ENCODE measurements around the gene SUMO2. TPM values are rescaled to one million over a fixed set of nuclear protein-coding genes. Genes with fewer than 3 reads are reported as not detected.

SUMO2 gene
- total and polyA plus RNA-seq, 10 of the 15 experiments (the other 5 are each of a cell fraction or from before 2014, with no cell fraction given), result 163 to 803 (median 555) TPM

GRCh38 chr17:75130059-75130631 lies 52.6 kb downstream of the SUMO2 start:
- 0 out of 2 replicates have a peak, but pooled peaks have one; percentile 9 for TF ChIP-seq POLR2A (IDR thresholded peaks at IDR 0.05; ENCODE audit: low read depth, low read length)
- TF ChIP-seq RCOR1 (conservative IDR thresholded peaks at IDR 0.05; ENCODE audit: low read depth, low read length), result no peak
- ATAC-seq, result no peak
- ChIA-PET POLR2A (interaction anchor here (1.0 to 6.2 kb wide), 5 partner anchors 14 to 57 kb away, joined by 3 to 53 read pairs (median 3); partner anchors contain the start of gene ARMC7), RAD21 (ENCODE audit: unreplicated experiment) (interaction anchor here (1.0 to 4.7 kb wide), 7 partner anchors 16 to 169 kb away, joined by 3 to 70 read pairs (median 5); no protein-coding TSS in a partner anchor), SMC1A (ENCODE audit: uncharacterized antibody, unreplicated experiment) (interaction anchor here (0.7 to 6.1 kb wide), 5 partner anchors 15 to 170 kb away, joined by 3 to 77 read pairs (median 3); no protein-coding TSS in a partner anchor), CTCF (interaction anchor here (0.9 to 9.3 kb wide), 12 partner anchors 15 to 169 kb away, joined by 3 to 167 read pairs (median 4); no protein-coding TSS in a partner anchor)
- Histone ChIP-seq H3K27ac (ENCODE audit: control insufficient read depth, insufficient read depth) (peak overlapping the region; percentile 82), H3K27me3 (replicated peaks in 1 of 2; ENCODE audit: control insufficient read depth in 2 of 2, insufficient read depth in 2 of 2, low read length in 1 of 2) (no peaks in the 10 kb centered on the region), H4K20me1 (ENCODE audit: control insufficient read depth, insufficient read depth) (no peaks in the 10 kb centered on the region), H3K36me3 (ENCODE audit: control insufficient read depth in 2 of 2, insufficient read depth in 2 of 2, low read length in 1 of 2) (peaks cover 3 to 4% of the 10 kb centered on the region in 2 experiments; a peak in 3 of 4 replicates), H3K4me3 (peak overlapping the region; percentile 74), H3K9ac (ENCODE audit: control insufficient read depth, insufficient read depth, low read length) (peak overlapping the region; percentile 75), H3K9me3 (replicated peaks; ENCODE audit: control insufficient read depth, insufficient read depth, low read length) (no peaks in the 10 kb centered on the region), H2AFZ (ENCODE audit: control insufficient read depth, low read depth, low read length) (no peak overlapping the region), H3K4me2 (ENCODE audit: control insufficient read depth, insufficient read depth) (peak overlapping the region; percentile 94), H3K4me1 (ENCODE audit: control insufficient read depth, insufficient read depth, low read length) (peaks cover 24% of the 10 kb centered on the region), H3K79me2 (ENCODE audit: control insufficient read depth, insufficient read depth, low read length) (peaks cover 21% of the 10 kb centered on the region)
- no peak for DNase-seq (ENCODE audit: low read depth, low spot score)
- no TSS peak for BruUV-seq (replicated peaks)
- FAIRE-seq, result no peak
- intact Hi-C loops (cut with micrococcal nuclease; ENCODE audit: unreplicated experiment) (loop anchor here (2.0 kb wide), 1 partner anchor 75 kb away; no protein-coding TSS in a partner anchor), in situ Hi-C loops (cut with MboI) (no loop called here)
- WGBS (ENCODE audit: insufficient coverage, insufficient replicate concordance, low lambda C conversion rate, missing lambda C conversion rate), result 94% methylated on average over 24 of the region's 24 CpGs

DNA sequence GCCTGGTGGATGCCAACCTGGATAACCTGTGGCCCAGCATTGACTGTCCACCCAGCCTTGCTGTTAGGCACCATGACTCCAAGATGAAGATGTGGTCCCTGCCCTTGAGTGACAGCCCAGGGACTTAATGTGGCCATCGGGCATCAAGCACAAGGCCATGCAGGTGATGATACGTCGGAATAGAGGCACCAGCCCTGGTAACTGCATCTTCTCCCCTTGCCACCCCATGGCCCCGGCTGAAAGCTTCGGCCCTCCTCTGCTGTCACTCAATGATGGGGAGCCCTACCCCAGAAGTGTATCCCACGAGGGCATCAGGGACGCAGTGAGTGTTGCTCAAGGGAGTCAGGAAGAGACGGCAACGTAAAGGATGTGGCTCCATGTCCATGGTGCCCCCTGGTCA lies 53.2 kb downstream of the SUMO2 start:
- Histone ChIP-seq H3K27me3 (replicated peaks in 1 of 2; ENCODE audit: control insufficient read depth in 2 of 2, insufficient read depth in 2 of 2, low read length in 1 of 2) (no peaks in the 10 kb centered on the region), H3K36me3 (ENCODE audit: control insufficient read depth in 2 of 2, insufficient read depth in 2 of 2, low read length in 1 of 2) (peaks cover 3 to 4% of the 10 kb centered on the region in 2 experiments; a peak in 3 of 4 replicates), H3K79me2 (ENCODE audit: control insufficient read depth, insufficient read depth, low read length) (peaks cover 21% of the 10 kb centered on the region), H3K27ac (ENCODE audit: control insufficient read depth, insufficient read depth) (no peak overlapping the region), H3K4me3 (no peak overlapping the region), H3K4me2 (ENCODE audit: control insufficient read depth, insufficient read depth) (peak overlapping the region; percentile 94; the same call in 1 of the 2 replicates), H4K20me1 (ENCODE audit: control insufficient read depth, insufficient read depth) (no peaks in the 10 kb centered on the region), H3K9me3 (replicated peaks; ENCODE audit: control insufficient read depth, insufficient read depth, low read length) (no peaks in the 10 kb centered on the region), H2AFZ (ENCODE audit: control insufficient read depth, low read depth, low read length) (no peak overlapping the region), H3K4me1 (ENCODE audit: control insufficient read depth, insufficient read depth, low read length) (peaks cover 24% of the 10 kb centered on the region), H3K9ac (ENCODE audit: control insufficient read depth, insufficient read depth, low read length) (no peak overlapping the region)
- ATAC-seq, result no peak
- ChIA-PET POLR2A (interaction anchor here (1.0 to 6.2 kb wide), 4 partner anchors 14 to 56 kb away, joined by 3 to 53 read pairs (median 7); partner anchors contain the start of gene ARMC7), RAD21 (ENCODE audit: unreplicated experiment) (interaction anchor here (0.6 to 4.7 kb wide), 3 partner anchors 9 to 168 kb away, joined by 3 to 70 read pairs (median 4); no protein-coding TSS in a partner anchor), SMC1A (ENCODE audit: uncharacterized antibody, unreplicated experiment) (interaction anchor here (0.7 to 6.1 kb wide), 3 partner anchors 14 to 42 kb away, joined by 3 to 77 read pairs (median 3); no protein-coding TSS in a partner anchor), CTCF (interaction anchor here (1.0 to 9.3 kb wide), 10 partner anchors 15 to 168 kb away, joined by 3 to 167 read pairs (median 5); no protein-coding TSS in a partner anchor)
- peak; percentile 61; the same call in 1 of the 2 replicates for TF ChIP-seq POLR2A (IDR thresholded peaks at IDR 0.05; ENCODE audit: low read depth, low read length)
- TF ChIP-seq, protein P1, sequence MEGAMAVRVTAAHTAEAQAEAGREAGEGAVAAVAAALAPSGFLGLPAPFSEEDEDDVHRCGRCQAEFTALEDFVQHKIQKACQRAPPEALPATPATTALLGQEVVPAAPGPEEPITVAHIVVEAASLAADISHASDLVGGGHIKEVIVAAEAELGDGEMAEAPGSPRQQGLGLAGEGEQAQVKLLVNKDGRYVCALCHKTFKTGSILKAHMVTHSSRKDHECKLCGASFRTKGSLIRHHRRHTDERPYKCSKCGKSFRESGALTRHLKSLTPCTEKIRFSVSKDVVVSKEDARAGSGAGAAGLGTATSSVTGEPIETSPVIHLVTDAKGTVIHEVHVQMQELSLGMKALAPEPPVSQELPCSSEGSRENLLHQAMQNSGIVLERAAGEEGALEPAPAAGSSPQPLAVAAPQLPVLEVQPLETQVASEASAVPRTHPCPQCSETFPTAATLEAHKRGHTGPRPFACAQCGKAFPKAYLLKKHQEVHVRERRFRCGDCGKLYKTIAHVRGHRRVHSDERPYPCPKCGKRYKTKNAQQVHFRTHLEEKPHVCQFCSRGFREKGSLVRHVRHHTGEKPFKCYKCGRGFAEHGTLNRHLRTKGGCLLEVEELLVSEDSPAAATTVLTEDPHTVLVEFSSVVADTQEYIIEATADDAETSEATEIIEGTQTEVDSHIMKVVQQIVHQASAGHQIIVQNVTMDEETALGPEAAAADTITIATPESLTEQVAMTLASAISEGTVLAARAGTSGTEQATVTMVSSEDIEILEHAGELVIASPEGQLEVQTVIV (IDR thresholded peaks at IDR 0.05; ENCODE audit: borderline replicate concordance, partially characterized antibody), result no peak
- intact Hi-C loops (cut with micrococcal nuclease; ENCODE audit: unreplicated experiment), result loop anchor here (5.0 kb wide), 1 partner anchor 167 kb away; no protein-coding TSS in a partner anchor
- FAIRE-seq, result no peak
- DNase-seq (ENCODE audit: low read depth, low spot score), result no peak
- no TSS peak for BruUV-seq (replicated peaks)
- in situ Hi-C loops (cut with MboI), result no loop called here
- 94% methylated on average over 9 of the region's 9 CpGs for WGBS (ENCODE audit: insufficient coverage, insufficient replicate concordance, low lambda C conversion rate, missing lambda C conversion rate)
